ENCODE data around the gene B3GNT2. TPM values are rescaled to one million over a fixed set of nuclear protein-coding genes. Genes with fewer than 3 reads are reported as not detected.
A peak's percentile ranks its signal among the peaks of the same experiment; 100 is the strongest.

The B3GNT2 gene
- total and polyA plus RNA-seq, 2 donors (not counting 3 experiments of a cell fraction or from before 2014, with no cell fraction given) = 9.5 to 21.2 TPM

- POLR2A ChIA-PET = interaction anchor here (1.0 kb wide), 1 partner anchor 109 kb away, joined by 3 read pairs; no protein-coding TSS in a partner anchor
- peak overlapping the region; percentile 65 for H3K9ac ChIP-seq (replicated peaks; ENCODE audit: extremely low read depth, insufficient read depth, low read length)
- no peaks in the 10 kb centered on the region for H3K9me3 ChIP-seq (replicated peaks; ENCODE audit: control insufficient read depth, insufficient read depth, low read length)
- H3K27me3 ChIP-seq (ENCODE audit: control insufficient read depth in 2 of 2, insufficient read depth in 2 of 2, low read length in 2 of 2) = no peaks in the 10 kb centered on the region
- H3K27ac ChIP-seq (ENCODE audit: insufficient read depth, low read depth, low read length) = peak overlapping the region; percentile 38
- DNase-seq (ENCODE audit: low read depth, low spot score) (no peak), FAIRE-seq (no peak)
- H2AFZ ChIP-seq (ENCODE audit: low read depth, low read length) = peak overlapping the region; percentile 90
- H3K4me1 ChIP-seq (ENCODE audit: control insufficient read depth, extremely low read depth, insufficient read depth, low read length) = peaks cover 13% of the 10 kb centered on the region
- BruUV-seq (replicated peaks) = no TSS peak
- H3K9me1 ChIP-seq (replicated peaks; ENCODE audit: control insufficient read depth, extremely low read depth, insufficient read depth, low read length) = no peaks in the 10 kb centered on the region
- no peaks in the 10 kb centered on the region for H3K36me3 ChIP-seq (ENCODE audit: control insufficient read depth in 2 of 2, extremely low read depth in 1 of 2, insufficient read depth in 2 of 2, low read length in 2 of 2)
- intact Hi-C loops (cut with micrococcal nuclease) = loop anchor here (1.0 to 5.0 kb wide), 3 partner anchors 204 to 289 kb away; no protein-coding TSS in a partner anchor
- peaks cover 32% of the 10 kb centered on the region for H3K79me2 ChIP-seq (ENCODE audit: control insufficient read depth, insufficient read depth, low read length)
- H4K20me1 ChIP-seq (replicated peaks; ENCODE audit: control insufficient read depth, extremely low read depth, insufficient read depth, low read length) = peaks cover 2% of the 10 kb centered on the region
- TF ChIP-seq CTCF (IDR thresholded peaks at IDR 0.05; ENCODE audit: extremely low read depth in 1 of 2, insufficient read depth in 1 of 2, low read depth in 1 of 2, low read length in 2 of 2) (no peak), POLR2A (IDR thresholded peaks at IDR 0.05; ENCODE audit: low read depth, low read length) (no peak), POLR2AphosphoS5 (IDR thresholded peaks at IDR 0.05; ENCODE audit: insufficient read depth, low read depth, low read length) (no peak), JUN (IDR thresholded peaks at IDR 0.05; ENCODE audit: borderline replicate concordance, insufficient read depth, insufficient read length, low read depth) (no peak), EZH2 (IDR thresholded peaks at IDR 0.05; ENCODE audit: borderline replicate concordance, low read depth, low read length, severe bottlenecking) (no peak), GATA2 (IDR thresholded peaks at IDR 0.05; ENCODE audit: insufficient read depth, insufficient read length, low read depth, low read length) (no peak), MYC (IDR thresholded peaks at IDR 0.05; ENCODE audit: low read depth, low read length) (no peak), FOS (IDR thresholded peaks at IDR 0.05; ENCODE audit: borderline replicate concordance, insufficient read depth, low read length) (no peak)
- TF ChIP-seq, protein P1, sequence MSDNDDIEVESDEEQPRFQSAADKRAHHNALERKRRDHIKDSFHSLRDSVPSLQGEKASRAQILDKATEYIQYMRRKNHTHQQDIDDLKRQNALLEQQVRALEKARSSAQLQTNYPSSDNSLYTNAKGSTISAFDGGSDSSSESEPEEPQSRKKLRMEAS (IDR thresholded peaks at IDR 0.05; ENCODE audit: insufficient read depth, insufficient read length) = no peak
- peak overlapping the region; percentile 67 to 98 (median 98) for H3K4me3 ChIP-seq (replicated peaks in 1 of 3; ENCODE audit: insufficient read depth in 1 of 3, low read depth in 1 of 3, low read length in 3 of 3)
- peak overlapping the region; percentile 81 for H3K4me2 ChIP-seq (ENCODE audit: insufficient read depth, low read length)
- dilution Hi-C loops (cut with MboI; ENCODE audit: extremely low pct_ligation_motif_present, low sequenced_read_pairs) = no loop called here
- CTCF ChIA-PET = interaction anchor here (1.0 to 2.9 kb wide), 5 partner anchors 106 to 215 kb away, joined by 3 to 10 read pairs (median 4); no protein-coding TSS in a partner anchor
Observed at GRCh38 chr2:62196278-62196901, 475 bp downstream of the B3GNT2 start.
